Pancreas (tissue), 10 donors: ENCODE measurements around the gene RPL9. TPM values are rescaled to one million over a fixed set of nuclear protein-coding genes. Genes with fewer than 3 reads are reported as not detected.
"Not testable (repeated sequence)": the region's sequence is repeated elsewhere in the genome, so short reads cannot be mapped to it uniquely, and the experiment has no call there.

Experiments used
- ATAC-seq, 4 donors: fragments of 200-7000 bp; cut with Tn5 transposase; one replicate each; pipeline versions ENCODE4 v1.8.0 to v1.9.1; 2020; ENCODE audit warnings: mild to moderate bottlenecking in 4 of 4, moderate library complexity in 4 of 4
- DNase-seq, 6 donors: peaks; one replicate each; pipeline ENCODE4 v3.0.0-alpha.2; 2020
- FAIRE-seq: peaks from 2 replicates; lab custom pipeline; 2012; peaks lifted over from hg19 to GRCh38; lab: Jason Lieb, UNC
- H3K27ac ChIP-seq, 4 donors: fragments of 200-600 bp; sonication (generic); 1 replicate in 3 of 4; 2 replicates in 1 of 4; pipeline versions ENCODE4 v1.5.0 to v1.8.0; 2020
- H3K27me3 ChIP-seq, 4 donors: fragments of 200-600 bp; one replicate each; pipeline ENCODE4 v1.8.0; 2021
- H3K36me3 ChIP-seq, 3 donors: fragments of 200-600 bp; sonication (generic) in 1 of 3; one replicate each; pipeline versions ENCODE4 v1.5.0 to v1.8.0; 2020 to 2021
- H3K4me1 ChIP-seq, 3 donors: fragments of 200-600 bp; one replicate each; pipeline ENCODE4 v1.8.0; 2021
- H3K4me3 ChIP-seq, 4 donors: fragments of 200-600 bp; sonication (generic) in 2 of 4; one replicate each; pipeline versions ENCODE4 v1.5.0 to v1.8.0; 2020 to 2021
- H3K9me3 ChIP-seq, 4 donors: fragments of 200-600 bp; one replicate each; pipeline ENCODE4 v1.8.0; 2021
- CTCF ChIP-seq, 4 donors: fragments of 200-600 bp; sonication (generic) in 3 of 4; IDR thresholded peaks; one replicate each; pipeline versions ENCODE4 v1.5.0 to v1.8.0; 2021; ENCODE audit warnings: antibody characterized with exemption in 4 of 4
- WGBS, 2 donors: extraction: QIAGEN DNeasy Blood & Tissue Kit; methylation state at CpG; one replicate each; pipeline ENCODE4 v1.1.7; 2013; 5-methylcytosine and 5-hydroxymethylcytosine counted together
- intact Hi-C, 3 donors: fragments of 100-400 bp; cut with DNase I; formaldehyde crosslinking; loops; one replicate each; pipeline versions ENCODE4 v1.11.1 to v1.14.2; 2022
- polyA plus RNA-seq, 2 donors: library from polyadenylated mRNA; stranded (reverse); fragments of 200-250 nt; gene quantifications; one replicate each; pipeline ENCODE4 v1.2.3, GENCODE V29; 2013
- total RNA-seq, 6 donors: library from RNA; stranded (reverse); fragmentation: NEBNext Ultra II Directional in 4 of 6; extraction: Animal tissue kit (Norgen Biotek cat#: 25700) in 4 of 6; gene quantifications; one replicate each; pipeline versions ENCODE4 v1.2.1 to v1.2.4, GENCODE V29; 2021 to 2023
- donor health status: healthy with polysubstance abuse.
- donor health status: DM: no; HTN: no; CAD: no; lungs with moderate emphysema.
- donor health status: DM: no; HTN: no; CAD: no.
- donor health status: control.
- donor health status: control.
- donor health status: Bipolar disorder and iron deficiency.
- donor health status: DM: yes; HTN: yes; CAD: no.
- donor health status: DM: no; HTN: no; CAD: no.
- donor health status: DM: no; HTN: no; CAD: no.
- donor health status: DM: yes; HTN: yes; CAD: no.

The RPL9 gene
- total RNA-seq: 1,000 to 10,000 TPM in 5 of 6 donors, 100 to 1,000 TPM in 1; 952 to 1,393 (median 1,175) TPM
- 1,000 to 10,000 TPM; 1,500 to 2,346 TPM for polyA plus RNA-seq

DNA sequence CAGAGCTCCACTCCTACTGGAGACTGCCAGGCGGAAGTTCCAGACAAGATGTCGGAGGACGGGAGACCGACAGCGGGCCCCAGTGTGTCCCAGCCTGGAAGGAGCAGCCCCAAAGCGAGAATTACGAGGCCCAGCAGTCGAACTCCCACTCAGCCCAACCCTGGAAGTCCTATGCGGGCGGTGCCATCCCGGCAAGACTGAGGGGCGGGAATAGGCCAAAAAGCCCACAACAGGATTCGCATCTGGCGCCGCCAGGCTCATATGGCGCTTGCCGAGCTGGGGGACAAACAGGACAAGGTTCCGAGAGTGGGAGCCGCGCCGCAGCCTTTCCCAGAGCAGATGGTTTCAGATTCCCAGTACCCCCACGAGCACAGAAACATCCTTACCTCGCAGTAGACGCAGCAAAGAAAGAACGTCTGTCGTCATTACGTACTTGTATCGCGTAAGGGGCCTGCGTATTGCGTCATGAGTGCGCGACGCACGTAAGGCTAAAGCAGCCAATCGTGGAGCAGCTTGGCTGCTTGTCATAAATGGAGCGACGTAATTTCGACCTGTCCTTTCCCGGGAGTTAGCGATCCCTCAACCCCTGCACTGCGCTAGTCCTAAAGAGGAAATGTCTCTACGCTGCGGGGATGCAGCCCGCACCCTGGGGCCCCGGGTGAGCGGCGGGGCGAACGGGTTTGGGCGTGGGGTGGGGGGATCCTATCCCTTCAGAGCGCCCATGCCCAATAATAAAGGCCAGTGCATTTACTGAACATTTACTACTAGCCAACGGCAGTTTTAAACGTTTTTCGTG lies at the start of gene RPL9, which contains the start of gene LIAS:
TSS of gene RPL9 (minus strand) at position 418 of the 796 bp plus-strand sequence. CDS start 483 bp downstream, outside the sequence.
TSS of gene LIAS (plus strand) at position 552 of the 796 bp plus-strand sequence. CDS start at position 614, 62 bp downstream.
- 0% methylated on average over 55 of the region's 55 CpGs for WGBS, 2 donors
- peak; percentile 13 for FAIRE-seq

DNA sequence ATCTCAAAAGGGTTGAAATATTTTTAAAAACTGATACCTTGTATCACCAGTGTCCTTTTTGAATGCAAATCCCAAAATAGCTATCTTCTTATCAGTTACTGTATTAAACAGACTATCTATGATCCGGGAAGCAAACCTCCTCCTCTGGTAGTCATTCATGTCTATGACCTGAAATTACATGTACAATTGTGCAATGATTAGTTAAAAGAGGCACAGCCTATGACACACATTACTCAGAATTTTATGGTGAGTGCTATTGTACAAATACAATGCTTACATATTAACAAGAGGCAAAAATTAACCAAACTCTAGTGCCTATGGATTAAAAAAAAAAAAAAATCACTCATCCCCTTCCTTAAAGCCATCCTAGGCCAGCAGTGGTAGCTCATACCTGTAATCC lies 46.9 kb upstream of the RPL9 start:
- DNase-seq: no peak
- Histone ChIP-seq H3K4me3 (no peak overlapping the region), H3K27me3 (no peaks in the 10 kb centered on the region), H3K27ac (no peak overlapping the region), H3K4me1 (no peaks in the 10 kb centered on the region), H3K9me3 (no peaks in the 10 kb centered on the region), H3K36me3 (peaks cover 0 to 94% (median 36%) of the 10 kb centered on the region in 3 donors)
- peak; percentile 5 for FAIRE-seq
- intact Hi-C loops: no loop called here
- no peak for TF ChIP-seq CTCF (IDR thresholded peaks at IDR 0.05)
- WGBS, 2 donors: 46 to 53% methylated on average over 1 of the region's 1 CpG
- no peak for ATAC-seq

More for the DNA sequence above, at the start of gene RPL9, which contains the start of gene LIAS:
- Histone ChIP-seq H3K27ac (peak within 1 kb of the TSS; percentile 77 to 96 (median 93)), H3K9me3 (no peaks in the 10 kb centered on the region), H3K27me3 (no peaks in the 10 kb centered on the region), H3K4me3 (peak within 1 kb of the TSS; percentile 75 to 90 (median 79)), H3K36me3 (peaks cover 0 to 52% (median 24%) of the 10 kb centered on the region in 3 donors), H3K4me1 (peaks cover 13 to 23% (median 16%) of the 10 kb centered on the region in 3 donors)
- TF ChIP-seq CTCF (IDR thresholded peaks at IDR 0.05): no peak
- peak; percentile 91 to 95 (median 94) for ATAC-seq
- DNase-seq: peak; percentile 95 to 98 (median 96)
- intact Hi-C loops: no loop called here

DNA sequence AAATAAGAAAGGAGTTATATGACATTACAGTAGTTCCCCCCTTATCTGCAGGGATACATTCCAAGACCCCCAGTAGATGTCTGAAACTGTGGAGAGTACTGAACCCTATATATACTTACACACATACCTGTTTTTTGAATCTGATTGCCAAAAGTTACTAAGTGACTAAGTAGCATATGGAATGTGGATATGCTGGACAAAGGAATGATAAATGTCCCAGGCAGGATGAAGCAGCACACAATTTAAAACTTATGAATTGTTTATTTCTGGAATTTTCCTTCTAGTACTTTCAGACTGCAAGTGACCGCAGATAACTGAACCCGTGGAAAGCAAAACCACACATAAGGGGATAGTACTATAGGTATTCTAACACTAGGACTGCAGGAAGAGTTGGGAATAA lies 45.8 kb upstream of the RPL9 start:
- 84 to 93% methylated on average over 2 of the region's 2 CpGs for WGBS, 2 donors
- H3K4me3 ChIP-seq: no peak overlapping the region
- DNase-seq: no peak
- intact Hi-C loops: no loop called here
- H3K4me1 ChIP-seq: no peaks in the 10 kb centered on the region
- peaks cover 0 to 94% (median 38%) of the 10 kb centered on the region in 3 donors for H3K36me3 ChIP-seq
- H3K9me3 ChIP-seq: no peaks in the 10 kb centered on the region
- H3K27ac ChIP-seq: no peak overlapping the region
- TF ChIP-seq CTCF (IDR thresholded peaks at IDR 0.05): no peak
- FAIRE-seq: no peak
- no peaks in the 10 kb centered on the region for H3K27me3 ChIP-seq
- ATAC-seq: no peak

DNA sequence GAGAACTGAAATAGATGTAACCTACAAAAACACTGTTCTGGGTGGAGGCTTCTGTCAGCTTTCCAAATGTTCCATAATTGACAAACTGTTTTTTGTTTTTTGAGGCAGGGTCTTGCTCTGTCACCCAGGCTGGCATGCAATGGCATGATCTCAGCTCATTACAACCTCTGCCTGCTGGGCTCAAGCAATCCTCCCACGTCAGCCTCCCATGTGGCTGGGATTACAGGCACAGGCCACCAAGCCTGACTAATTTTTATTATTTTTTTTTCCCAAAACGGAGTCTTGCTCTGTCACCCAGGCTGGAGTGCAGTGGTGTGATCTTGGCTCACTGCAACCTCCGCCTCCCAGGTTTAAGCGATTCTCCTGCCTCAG lies 43.9 kb upstream of the RPL9 start:
- FAIRE-seq, H3K27me3 ChIP-seq, H3K4me3 ChIP-seq, DNase-seq, H3K9me3 ChIP-seq, H3K27ac ChIP-seq, H3K4me1 ChIP-seq, ATAC-seq, intact Hi-C loops: not testable (repeated sequence)
- whole genome bisulfite sequencing, 2 donors: 88 to 100% methylated on average over 4 of the region's 4 CpGs
- H3K36me3 ChIP-seq: peaks cover 0 to 90% (median 31%) of the 10 kb centered on the region in 3 donors

DNA sequence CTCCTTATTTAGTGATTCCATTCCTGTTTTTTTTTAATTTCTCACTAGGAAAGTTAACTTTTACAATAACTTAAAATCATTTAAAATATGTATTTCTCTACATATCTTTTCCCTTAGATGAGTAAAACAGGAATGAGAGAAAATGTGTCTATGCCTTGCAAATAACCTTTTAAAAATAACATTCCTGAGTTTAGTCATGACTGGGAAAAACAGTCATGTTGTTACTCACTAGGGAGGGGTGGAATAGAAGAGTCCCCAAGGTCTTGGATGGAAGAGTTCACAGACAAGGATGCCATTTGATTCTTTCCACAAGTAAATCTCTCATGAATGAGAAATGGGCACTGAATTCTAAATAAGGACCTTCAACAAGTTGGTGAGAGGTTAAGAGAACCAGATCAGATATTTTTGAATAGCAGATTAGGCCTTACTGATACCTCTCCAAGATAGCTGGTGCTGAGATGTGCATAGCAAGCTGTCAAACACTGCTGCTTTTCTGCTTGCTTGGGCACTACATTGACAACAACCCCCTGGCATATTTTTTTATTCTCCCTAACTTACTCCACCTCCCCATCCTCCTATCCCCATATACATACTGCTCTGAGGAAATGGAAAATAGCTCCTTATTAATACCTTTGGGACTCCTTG lies 43.4 kb upstream of the RPL9 start:
- Histone ChIP-seq H3K27me3 (no peaks in the 10 kb centered on the region), H3K36me3 (peaks cover 0 to 85% (median 31%) of the 10 kb centered on the region in 3 donors), H3K9me3 (no peaks in the 10 kb centered on the region), H3K4me1 (no peaks in the 10 kb centered on the region), H3K4me3 (no peak overlapping the region), H3K27ac (no peak overlapping the region)
- ATAC-seq (no peak), DNase-seq (no peak), FAIRE-seq (no peak)
- TF ChIP-seq CTCF (IDR thresholded peaks at IDR 0.05): no peak
- intact Hi-C loops: no loop called here
